Fibroblast of villous mesenchyme (primary cell): ENCODE data around the gene PDE1C. TPM values are rescaled to one million over a fixed set of nuclear protein-coding genes. Genes with fewer than 3 reads are reported as not detected.

Experiments used
- DNase-seq: peaks from one replicate; pipeline ENCODE4 v3.0.0-alpha.2; 2010; ENCODE audit warnings: low read depth
- H3K4me3 ChIP-seq: 2 replicates; pipeline ENCODE4 v1.5.1; 2011; ENCODE audit warnings: low read depth, mild to moderate bottlenecking, low read length
- CTCF ChIP-seq: IDR thresholded peaks from 2 replicates; pipeline ENCODE4 v1.5.1; 2012; ENCODE audit warnings: low read depth, mild to moderate bottlenecking, low read length; ENCODE audit not compliant: insufficient read depth
- total RNA-seq: library from RNA; depleted of rRNA; stranded (reverse); fragments of >200 nt; gene quantifications from 2 replicates; pipeline ENCODE4 v1.2.3, GENCODE V29; 2012

PDE1C gene
- total RNA-seq, 1 donor: 4.7 TPM

DNA sequence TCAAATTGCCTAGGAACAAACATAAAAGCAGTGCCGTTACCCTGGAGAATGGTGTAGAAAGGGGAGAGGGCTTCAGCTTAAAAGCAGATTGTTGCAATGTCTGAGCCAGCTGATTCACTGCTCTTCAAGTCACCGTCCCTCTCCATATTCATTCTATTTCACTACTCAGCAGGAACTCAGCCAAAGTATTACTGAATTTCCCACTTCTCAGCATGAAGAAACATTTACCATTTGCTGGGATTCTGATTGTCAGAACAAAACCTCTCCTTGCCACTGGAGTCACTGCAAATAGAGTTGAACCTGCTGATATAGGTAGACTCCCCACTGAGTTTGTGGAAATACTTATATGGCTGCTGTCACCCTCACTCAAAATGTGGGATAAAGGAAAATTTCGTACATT, 311.5 kb downstream of the PDE1C start:
- TF ChIP-seq CTCF: no peak
- H3K4me3 ChIP-seq: no peak overlapping the region
- no peak for DNase-seq

DNA sequence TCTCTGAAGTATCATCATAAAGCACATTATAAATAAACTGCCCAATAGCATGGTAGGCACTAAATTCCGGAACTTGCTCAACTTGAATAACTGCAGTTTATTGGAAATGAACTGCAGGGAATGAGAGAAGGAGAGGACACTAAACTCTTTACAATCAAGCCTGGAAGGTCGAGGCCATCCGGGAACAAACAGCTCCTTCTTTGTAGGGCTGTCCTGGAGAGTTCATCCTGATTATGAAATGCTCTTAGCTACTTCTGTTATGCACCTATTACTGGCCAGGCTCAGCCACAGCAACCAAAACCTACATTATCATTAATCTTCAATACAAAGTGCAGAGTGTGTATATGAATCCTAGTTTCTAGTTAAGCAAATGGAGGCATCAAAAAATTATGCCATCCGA, 318.5 kb downstream of the PDE1C start:
- TF ChIP-seq CTCF: no peak
- DNase-seq: no peak
- H3K4me3 ChIP-seq: no peak overlapping the region

DNA sequence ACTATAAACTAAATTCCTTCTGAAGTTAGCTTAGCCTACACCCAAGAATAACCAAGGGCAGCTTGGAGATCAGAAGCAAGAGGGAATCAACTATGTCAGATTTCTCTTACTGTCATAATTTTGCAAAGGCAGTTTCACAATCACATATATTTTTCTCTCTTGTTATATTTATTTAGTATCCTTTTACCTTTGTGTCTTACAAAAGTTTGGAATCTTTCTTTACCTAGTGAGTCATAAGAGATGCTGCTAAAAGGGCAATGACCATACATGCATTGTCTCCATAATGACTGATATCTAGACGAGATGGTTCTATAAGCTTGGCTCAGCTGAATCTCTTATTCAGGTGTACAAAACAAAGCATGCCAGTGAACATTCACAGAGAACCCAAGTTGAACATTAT, 322.1 kb downstream of the PDE1C start:
- DNase-seq: no peak
- TF ChIP-seq CTCF: no peak
- no peak overlapping the region for H3K4me3 ChIP-seq

DNA sequence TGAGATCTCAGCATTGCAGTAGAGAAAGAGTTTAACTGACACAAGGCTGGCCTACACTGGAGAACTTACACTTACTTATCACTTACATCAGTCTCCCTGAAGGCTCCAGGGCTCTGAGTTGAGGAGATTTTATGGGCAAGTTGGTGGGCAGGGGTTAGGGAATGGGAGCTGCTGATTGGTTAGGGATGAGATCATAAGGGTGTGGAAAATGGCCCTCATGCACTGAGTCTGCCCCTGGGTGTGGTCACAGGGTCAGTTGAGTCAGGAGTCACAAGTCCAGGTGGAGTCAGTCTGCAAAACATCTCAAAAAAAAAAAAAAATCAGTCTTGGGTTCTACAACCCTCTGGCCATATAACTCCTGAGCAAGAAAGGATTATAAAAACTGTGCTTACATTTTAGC, 322.7 kb downstream of the PDE1C start:
- no peak for DNase-seq
- no peak overlapping the region for H3K4me3 ChIP-seq
- no peak for TF ChIP-seq CTCF

DNA sequence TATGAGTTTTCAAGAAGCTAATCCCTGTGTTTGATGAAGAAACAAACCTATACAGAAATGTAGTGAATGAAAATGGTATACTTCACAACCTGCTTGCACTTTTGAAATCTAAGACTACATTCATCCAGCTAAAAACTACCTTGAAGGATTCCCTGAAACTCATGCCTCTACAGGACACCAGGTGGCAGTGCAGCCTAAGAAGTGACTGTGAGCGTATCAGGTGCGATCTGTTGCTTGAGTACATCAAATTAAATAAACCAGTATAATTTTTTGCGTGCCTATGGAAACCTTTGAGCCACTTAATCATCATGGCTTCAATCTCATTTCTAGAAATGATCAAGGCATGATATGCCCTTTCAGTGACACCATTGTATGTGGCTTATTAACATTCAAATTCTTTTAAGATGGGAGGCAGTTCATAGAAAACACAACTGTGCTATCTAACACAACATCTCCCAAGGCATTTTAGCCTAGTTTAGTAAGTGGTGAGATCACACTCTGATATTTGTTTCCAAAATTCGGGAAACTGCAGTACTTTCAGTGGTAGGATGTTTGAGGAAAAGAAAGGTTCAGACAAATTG, 325.8 kb downstream of the PDE1C start:
- peak; percentile 78 for TF ChIP-seq CTCF
- no peak overlapping the region for H3K4me3 ChIP-seq
- DNase-seq: peak; percentile 64

GRCh38 chr7:31741852-31742251, 328.4 kb downstream of the PDE1C start:
- no peak overlapping the region for H3K4me3 ChIP-seq
- TF ChIP-seq CTCF: no peak
- no peak for DNase-seq
